ENCODE results near the gene SS18L1.

GRCh38 chr20:62170536-62170935, 27.0 kb downstream of the SS18L1 start:
- TF ChIP-seq CTCF (conservative IDR thresholded peaks at IDR 0.05) (no peak), ZFX (IDR thresholded peaks at IDR 0.05) (no peak)

All from C4-2B (cell line).